UCSD-AML1 (cell line): ENCODE results near the gene CFDP1.
A peak's percentile ranks its signal among the peaks of the same experiment; 100 is the strongest.

Experiments used
- DNase-seq: peaks from one replicate; lab custom pipeline; 2025; ENCODE audit not compliant: unreplicated experiment; lab: John Stamatoyannopoulos, UW

CFDP1 gene

DNA sequence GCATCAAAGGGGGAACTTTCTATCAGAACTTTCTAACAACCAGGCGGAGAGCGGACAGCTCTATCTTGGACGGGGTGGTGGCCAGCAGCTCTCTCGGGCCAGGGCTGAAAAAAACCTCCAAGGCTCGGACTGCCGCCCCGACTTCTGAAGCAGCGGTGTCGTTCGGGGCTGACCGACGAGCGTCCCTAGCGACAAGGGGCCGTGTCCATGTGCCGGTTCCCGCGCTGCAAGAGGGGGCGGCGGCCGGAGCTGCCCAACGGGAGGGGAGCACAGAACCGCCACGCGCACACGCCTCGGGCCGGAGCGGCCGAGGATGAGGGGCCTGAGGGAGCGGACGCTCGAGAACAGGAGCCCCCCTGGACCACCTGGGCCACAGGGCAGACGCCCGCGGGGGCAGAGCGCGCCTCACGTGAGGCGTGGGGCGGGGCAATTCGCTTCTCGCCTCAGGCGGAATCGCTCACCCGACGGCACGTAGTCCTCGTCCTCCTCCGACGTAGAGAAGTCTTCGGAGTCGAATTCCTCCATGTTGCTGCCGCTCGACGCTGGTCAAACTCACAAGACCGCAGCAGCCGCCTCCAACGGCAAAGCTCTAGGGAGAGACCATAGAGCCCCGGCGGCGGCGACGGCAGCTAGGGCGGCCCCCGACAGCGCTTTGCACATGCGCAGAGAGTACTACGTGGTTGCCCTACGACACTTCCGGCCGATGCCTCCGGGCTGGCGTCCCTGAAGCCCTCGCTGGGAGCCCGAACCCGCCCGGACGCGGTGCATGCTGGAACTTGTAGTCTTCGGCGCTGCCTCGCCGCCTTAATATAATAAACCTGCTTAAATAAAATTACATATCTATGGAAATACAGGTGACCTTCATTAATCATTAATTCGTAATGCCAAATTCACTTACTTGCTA, at the start of gene CFDP1:
TSS of gene CFDP1 (minus strand) at position 676 of the 904 bp plus-strand sequence. CDS start at position 525, 151 bp downstream.
- peak; percentile 94 for DNase-seq

DNA sequence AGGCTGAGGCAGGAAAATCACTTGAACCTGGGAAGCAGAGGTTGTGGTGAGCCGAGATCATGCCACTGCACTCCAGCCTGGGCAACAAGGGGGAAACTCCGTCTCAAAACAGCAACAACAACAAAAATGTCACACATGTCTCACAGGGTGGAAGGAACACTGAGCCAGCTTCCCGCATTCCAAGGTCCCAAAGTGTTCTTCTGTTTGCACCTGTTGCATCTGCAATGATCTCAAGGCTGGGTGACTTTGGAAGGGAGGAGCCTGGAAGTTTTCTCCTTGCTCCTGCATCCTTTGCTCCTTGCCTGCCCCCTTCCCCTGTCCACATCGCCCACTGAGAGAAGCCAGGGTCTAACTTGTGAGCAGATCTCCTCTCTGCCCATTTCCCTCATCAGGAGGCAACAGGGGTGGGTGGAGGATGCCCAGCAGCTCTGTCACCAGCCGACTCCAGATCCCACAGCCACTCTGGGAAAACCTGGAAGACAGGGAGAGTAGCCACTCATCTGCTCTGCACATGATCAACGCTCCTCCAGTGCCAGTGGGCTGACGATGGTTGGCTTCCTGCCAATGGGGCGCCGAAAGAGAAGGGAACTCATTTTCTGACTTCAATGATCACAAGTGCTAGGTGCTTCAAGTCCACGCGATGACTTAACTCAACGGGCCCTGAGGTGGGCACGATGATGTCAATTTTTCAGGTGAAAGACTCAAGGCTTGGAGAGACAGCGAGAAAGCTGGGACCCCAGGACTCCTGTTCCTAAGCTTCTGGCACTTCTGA, 49.3 kb upstream of the CFDP1 start:
- no peak for DNase-seq

DNA sequence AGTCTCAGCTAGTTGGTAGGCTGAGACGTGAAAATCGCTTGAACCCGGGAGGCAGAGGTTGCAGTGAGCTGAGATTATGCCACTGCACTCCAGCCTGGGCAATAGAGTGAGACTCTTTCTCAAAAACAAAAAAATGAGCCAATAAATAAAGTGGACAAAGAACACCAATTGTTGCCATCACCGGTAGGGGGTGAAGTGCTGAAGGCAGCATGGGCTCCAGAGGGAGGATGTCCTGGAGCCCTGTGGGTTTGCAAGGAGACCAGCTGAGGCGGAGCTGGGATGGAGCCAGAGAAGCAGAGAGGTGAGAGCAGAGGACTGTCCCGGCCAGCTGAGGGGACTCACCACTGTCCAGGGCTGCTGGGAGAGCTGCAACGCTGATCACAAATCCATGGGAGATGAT, 48.2 kb upstream of the CFDP1 start:
- DNase-seq = no peak

DNA sequence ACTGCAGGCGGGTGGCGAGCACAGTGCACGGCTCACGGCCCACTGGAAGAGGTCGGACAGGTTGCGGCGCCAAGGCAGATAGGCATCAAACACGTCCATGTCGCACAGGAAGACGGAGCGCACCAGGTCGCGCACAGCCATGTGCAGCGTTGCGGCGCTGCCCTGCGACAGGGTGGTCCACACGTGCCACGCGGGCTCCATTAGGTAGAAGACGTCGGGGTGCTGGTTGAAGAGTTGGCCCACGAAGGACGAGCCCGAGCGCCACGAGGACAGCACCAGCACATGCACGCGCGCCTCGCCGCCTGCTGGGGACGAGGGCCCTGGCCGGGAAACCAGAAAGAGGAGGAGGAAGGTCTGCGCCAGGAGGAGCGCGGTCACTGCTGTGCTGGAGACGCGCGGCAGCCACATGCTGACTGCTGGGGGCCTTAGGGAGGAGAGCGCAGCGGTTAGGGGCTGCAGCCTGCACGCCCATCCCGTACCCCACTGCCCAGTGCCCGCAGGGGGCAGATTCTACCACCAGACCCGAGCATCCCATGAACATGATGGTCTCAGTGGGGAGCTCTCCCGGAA, 46.2 kb upstream of the CFDP1 start:
- DNase-seq = no peak

DNA sequence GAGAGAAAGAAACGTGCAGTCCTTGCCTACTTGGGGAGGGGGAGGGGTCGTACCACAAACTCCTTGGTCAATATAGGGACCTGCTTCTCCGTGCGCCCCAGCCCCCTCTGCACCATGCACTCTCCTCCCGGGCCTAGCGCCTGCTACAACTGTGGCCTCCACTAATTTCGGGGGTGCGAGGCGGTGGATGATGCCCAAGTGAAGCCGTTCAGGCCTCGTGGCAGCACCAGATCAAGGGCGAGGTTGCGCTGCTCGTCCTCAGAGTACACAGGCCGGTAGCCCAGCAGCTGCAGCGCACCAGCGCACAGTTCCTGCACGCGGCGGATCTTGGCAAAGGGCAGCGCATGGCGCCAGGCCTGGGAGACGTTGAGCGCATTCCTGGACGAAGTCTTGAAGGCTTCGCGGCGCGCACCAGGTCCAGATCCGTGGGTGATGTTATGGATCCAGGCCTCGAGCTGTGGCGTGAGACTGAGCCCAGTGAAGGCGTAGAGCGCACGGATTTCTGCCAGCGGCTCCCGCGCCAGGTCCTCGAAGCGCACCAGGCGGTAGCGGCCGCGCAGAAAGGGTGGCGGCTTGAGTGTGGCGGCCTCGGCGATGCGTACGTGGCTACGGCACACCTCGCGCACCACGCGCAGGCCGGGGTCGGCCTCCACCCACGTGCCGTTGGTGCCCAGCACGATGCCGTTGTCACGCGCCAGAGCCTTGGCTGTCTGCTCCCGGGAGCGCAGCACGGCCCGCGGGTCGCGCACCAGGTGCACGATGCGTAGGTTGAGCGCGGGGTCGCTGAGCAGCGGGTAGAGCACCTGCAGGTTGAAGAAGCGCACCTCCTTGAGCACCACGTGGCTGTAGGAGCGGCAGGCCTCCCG, 45.4 kb upstream of the CFDP1 start:
- DNase-seq = no peak

DNA sequence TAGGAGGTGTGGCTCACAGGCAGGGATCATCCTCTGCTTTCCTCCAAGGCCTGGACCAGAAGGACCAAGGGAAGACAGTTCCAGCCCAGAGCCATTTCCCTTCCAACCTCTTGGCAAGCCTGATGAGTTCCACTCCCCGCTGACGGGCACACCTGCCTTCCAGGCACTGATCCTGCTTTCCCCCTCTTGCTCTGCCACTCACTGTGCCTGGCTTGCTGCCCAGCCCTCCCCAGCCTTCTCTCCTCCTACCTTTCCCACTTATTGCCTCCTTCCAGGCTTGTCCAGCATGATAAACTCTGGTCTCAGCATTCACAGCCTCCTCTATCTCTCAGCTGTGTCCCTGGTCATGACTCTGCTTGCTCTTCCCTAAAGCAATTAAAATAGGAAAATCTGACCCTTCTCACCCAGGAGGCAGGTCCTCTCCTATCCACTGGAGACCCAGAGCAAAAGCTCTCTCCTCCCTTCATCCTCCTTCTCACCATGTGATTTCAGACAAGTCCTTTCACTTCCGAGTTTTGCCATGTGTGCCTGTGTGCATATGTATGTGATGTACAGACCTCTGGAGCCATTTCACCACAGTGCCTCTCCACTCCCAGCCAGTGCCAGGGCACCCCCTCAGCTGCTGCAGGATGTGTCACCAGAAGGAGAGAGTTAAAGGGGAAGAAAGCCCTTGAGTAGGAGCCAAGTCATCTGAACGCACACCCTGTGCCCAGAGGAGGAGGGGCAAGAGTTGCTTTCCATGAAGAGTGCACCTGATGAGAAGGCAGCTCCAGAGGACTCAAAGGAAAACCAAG, 44.6 kb upstream of the CFDP1 start:
- DNase-seq = no peak

DNA sequence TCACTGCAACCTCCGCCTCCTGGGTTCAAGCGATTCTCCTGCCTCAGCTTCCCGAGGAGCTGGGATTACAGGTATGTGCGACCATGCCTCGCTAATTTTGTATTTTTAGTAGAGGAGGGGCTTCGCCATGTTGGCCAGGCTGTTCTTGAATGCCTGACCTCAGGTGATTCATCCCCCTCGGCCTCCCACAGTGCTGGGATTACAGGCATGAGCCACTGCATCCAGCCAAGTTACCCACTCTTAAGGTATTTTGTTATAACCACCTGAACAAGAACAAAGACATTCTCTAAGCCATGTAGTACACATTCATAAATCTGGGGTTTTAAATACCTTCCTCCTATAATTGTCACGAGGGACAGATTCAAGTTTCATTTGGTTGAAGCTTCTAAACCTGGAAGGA, 43.5 kb upstream of the CFDP1 start:
- no peak for DNase-seq

DNA sequence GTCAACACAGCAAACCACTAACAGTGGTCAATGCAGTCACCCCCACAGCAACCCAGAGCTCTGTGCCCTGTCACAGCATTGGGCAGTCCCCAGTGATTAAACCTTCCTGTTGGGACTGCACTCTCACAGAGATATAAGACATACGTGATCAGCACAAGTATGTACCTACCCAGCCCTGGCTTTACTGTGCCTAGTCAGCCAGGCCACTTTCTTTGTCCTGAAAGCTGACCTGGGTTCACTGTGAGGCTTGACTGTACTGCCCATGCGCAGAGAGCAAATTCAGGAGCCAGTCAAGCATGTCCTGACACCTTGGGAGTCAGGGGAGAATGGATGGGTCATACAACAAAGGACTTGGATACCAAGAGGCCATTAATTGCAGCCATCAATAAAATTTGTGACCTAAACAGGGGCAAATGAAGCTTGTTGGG, 42.1 kb upstream of the CFDP1 start:
- no peak for DNase-seq

DNA sequence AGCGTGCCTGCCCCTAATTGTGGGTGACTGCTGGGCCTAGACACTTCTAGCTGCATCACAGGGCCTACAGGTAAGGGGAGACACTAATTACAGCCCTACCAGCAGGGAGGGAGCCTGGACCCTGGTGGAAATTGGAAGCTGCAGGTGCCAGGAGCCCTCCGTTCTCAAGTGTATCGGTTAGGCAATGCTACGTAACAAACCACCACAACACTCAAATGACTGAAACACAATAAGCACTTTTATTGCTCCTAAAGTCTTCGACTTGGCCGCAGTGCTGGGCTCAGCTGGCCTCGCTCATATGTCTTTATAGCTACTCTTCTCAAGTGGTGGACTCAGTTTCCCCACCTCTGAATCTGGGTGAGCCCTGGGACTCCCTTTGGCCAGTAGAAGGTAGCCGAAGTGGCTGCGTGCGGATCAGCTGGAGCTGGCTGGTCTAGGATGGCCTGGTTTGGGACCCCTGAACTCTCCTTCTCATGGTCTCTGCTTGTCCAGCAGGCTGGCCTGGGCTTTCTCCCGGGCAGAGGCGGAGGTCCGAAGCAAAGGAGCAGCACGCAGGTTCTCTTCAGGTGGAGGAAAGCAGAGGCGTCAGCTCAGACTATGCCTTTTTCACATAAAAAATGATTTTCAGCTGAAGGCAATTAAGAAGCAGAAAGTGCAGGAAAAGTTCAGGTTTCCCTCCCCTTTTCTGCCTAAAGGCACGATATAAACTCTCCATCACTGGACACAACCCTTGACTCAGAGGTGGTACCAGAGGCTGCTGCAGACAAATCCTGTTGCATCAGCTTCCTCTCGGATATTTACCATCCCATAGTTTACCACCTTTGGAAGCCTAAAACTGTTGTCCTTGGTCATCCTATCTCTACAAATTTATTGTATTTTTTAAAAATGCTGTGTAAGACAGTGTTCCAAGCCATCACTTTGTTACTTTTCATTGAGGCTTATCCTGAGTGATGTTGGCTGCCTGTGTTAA, 39.9 kb upstream of the CFDP1 start:
- no peak for DNase-seq

DNA sequence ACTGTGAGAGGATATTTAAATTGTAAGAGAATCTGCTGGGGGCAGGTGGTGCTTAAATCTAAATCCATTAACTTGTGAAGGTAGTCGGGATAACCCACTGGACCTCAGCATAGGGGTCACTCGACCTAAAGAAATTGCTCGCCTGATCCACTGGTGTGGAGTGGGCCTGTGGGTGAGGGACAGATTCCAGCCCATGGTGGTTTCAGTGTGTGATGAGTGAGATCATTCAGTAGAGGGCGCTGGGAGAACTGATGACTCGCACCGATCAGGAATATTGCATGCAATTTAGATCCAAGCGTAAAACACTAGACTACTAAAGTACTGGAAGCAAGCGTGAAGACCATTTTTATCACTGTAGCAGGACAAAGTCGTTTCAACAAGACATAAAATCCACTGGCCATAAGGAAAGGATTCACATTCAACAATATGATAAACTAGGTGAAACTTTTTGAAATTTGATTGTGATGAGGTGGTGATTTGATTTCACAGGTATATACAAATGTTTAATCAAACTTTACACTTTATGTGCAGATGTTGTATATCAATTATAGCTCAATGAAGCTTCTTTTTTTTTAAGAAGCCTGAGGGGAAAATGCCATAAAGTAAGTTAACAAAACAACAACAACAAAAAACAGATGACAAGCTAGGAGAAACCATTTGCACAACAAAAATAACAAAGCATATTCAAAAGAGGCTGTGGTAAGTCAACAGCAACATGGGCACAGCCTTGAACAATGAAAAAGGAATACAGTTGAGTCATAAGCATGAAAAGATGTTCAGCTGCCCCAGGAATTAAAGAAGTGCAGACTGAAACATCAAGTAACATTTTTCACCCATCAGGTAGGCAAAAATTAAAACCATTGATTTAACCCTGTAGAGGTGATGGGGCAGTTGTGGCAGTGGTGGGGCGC, 38.7 kb upstream of the CFDP1 start:
- peak; percentile 41 for DNase-seq

DNA sequence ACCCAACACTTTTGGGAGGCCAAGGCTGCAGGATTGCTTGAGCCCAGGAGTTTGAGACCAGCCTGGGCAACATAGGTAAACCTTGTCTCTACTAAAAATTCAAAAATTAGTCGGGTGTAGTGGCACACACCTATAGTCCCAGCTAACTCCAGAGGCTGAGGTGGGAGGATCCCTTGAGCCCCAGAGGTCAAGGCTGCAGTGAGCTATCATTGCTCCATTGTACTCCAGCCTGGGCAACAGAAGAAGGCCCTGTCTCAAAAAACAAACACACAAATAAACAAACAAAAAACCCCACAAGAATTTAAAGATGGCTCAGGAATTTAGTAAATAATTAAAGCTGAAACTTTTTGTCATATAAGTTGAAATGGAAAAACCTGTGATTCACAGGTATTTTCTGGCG, 33.5 kb upstream of the CFDP1 start:
- DNase-seq = no peak

DNA sequence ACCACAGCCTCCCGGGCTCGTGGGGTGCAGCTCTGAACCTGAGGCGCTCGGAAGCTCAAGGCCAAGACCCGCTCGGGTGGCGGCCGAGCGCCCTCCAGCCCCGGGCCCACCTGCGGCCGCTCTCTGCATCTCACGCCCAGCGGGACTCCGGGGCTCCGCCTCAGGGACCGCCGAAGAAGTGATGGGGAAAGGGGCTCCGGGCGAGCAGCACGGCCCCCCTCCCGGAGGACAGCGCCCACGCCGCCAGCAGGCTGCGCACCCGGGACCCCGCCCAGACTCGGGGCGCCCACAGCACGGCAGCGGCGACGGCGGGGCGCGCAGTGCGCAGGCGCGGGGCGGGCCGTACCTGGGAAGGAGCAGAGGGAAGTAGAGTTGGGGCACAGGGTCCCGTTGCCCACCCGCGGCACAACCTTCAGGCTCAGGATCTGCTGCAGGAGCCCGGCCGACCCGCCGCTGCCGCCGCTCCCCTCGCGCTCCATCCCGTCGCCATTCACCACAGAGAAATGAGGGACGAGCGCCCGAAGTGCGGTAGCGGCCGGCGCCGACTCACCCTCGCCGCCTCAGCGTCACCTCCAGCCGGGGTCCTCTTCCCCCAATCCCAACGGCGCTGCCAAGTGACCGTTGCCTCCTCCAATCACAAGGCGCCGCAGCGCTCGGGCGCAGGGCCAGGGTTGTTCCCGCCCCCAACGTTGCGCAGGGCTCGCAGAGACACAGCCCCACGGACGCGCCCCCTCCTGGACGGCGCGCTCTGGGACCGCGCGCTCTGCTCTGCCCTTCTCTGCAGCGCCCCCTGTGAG, 31.0 kb upstream of the CFDP1 start, which contains the start of gene TMEM170A:
TSS of gene TMEM170A (minus strand) at position 568 of the 797 bp plus-strand sequence. CDS start at position 479, 89 bp downstream.
- DNase-seq = peak; percentile 99

DNA sequence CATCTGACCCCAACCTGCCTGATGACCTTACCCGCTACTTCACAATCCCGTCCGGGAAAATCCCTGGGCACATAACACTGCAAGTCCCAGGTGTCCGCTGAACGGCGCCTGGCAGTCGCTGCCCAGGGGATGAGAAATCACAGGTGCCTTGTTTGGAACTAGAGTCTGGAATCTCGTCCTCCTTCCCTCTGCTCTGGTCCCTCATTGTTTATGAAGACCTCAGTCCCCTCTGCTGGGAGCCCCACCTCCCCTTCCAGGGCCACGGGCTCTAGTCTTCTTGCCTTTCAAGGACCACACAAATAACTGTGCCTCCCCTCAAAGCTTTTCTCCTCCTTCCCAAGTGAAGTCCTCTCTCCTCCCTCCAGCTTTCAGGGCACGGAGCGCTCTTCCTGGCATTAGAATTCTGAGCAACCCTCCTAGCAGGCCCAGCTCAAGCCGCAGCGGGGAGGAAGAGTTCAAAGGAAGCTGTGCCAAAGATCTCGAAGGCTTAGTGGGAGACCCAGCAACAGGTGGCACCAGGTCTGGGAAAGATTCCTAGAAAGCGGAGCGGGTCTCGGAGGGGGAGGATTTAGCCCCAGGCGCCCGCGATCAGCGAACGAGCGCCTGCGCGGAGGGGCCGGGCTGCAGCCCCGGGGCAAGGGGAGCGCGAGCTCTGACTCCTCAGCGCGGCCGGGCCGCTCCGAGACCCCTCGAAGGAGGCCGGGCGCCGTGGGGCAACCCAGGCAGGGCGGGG, 30.3 kb upstream of the CFDP1 start:
- DNase-seq = peak; percentile 55

DNA sequence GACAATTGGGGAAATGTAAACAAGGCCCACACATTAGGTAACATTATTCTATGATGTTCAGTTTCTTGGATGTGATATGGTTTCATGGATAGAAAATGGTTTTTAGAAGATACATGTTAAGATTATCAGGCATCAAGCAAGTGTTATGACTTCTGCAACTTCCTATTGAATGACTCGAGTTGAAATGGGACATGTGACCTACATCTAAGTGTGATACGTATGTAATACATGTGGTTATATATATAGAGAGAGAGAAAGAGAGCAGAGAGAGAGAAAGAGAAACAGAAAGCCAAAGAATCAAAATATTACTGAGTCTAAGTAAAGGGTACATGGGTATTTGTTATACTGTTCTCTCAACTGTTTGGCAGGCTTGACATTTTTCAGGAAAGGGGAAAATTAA, 29.5 kb upstream of the CFDP1 start:
- no peak for DNase-seq

DNA sequence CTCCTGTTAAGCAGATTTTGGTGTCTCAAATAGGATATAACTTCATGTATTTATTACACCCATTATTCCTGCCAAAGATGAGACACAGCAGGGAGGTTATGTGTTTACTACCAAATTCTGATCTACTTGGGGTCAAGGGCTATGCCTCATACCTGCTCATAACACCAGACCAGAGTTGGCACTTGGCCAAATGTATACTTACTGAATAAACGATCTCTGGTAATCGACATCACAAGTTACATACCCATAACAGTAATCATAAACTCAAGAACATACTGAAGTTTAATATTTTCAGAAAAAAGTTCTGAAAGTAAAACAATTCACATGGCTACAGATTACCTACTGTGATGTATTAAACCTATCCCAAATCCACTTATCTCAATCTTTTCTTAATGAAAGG, 28.3 kb upstream of the CFDP1 start:
- DNase-seq = no peak

DNA sequence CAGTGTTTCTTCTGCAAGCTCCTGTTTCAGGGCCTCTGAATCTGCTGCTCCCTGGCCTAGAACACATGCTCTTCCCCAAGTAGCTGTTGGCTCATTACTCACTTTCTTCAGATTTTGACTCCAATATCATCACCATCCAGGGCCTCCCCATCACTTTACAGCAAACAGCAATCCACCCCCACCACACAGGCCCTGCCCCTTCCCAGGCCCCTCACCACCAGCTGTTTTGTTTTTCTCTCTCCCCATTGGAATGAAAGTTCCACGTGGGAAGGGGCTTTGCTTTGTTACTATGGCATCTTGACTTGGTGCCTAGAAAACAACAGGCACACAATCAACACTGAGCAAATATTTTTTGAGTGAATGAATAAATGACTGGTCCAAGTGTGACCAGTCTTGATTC, 27.1 kb upstream of the CFDP1 start:
- no peak for DNase-seq
